OCI-M1 (cell line): ENCODE results near the gene TBC1D20.

Experiments
- DNase-seq: peaks from one replicate; lab custom pipeline; 2025; lab: John Stamatoyannopoulos, UW

TBC1D20 gene

GRCh38 chr20:418858-419365 is 43.4 kb downstream of the TBC1D20 start:
- DNase-seq: no peak

- no peak for DNase-seq
These were observed 44.5 kb downstream of the TBC1D20 start for GRCh38 chr20:417801-418342.

- DNase-seq: no peak
These were observed 45.2 kb downstream of the TBC1D20 start for GRCh38 chr20:416950-417800.

- DNase-seq: peak; percentile 77
These were observed 46.5 kb downstream of the TBC1D20 start for GRCh38 chr20:415820-416322.

- DNase-seq: no peak
These were observed 48.2 kb downstream of the TBC1D20 start for GRCh38 chr20:414161-414560.

- no peak for DNase-seq
These were observed 50.3 kb downstream of the TBC1D20 start for GRCh38 chr20:412081-412480.

GRCh38 chr20:409697-410559 is 52.4 kb downstream of the TBC1D20 start:
- DNase-seq: no peak

- peak; percentile 66 for DNase-seq
These were observed 53.3 kb downstream of the TBC1D20 start for GRCh38 chr20:408843-409696.

- peak; percentile 94 for DNase-seq
These were observed 54.1 kb downstream of the TBC1D20 start, which contains the start of gene RBCK1 for GRCh38 chr20:407953-408842. RBCK1 (plus strand) TSS chr20:408299; CDS start chr20:408758, 459 bp downstream.

GRCh38 chr20:407133-407952 is 55.0 kb downstream of the TBC1D20 start:
- peak; percentile 94 for DNase-seq

- no peak for DNase-seq
These were observed 55.9 kb downstream of the TBC1D20 start for GRCh38 chr20:406200-407132.

GRCh38 chr20:404088-404487 is 58.2 kb downstream of the TBC1D20 start:
- DNase-seq: no peak

- no peak for DNase-seq
These were observed 58.8 kb downstream of the TBC1D20 start for GRCh38 chr20:403582-403957.

- no peak for DNase-seq
These were observed 59.3 kb downstream of the TBC1D20 start for GRCh38 chr20:402898-403581.

- DNase-seq: no peak
These were observed 59.8 kb downstream of the TBC1D20 start for GRCh38 chr20:402496-402885.

GRCh38 chr20:401682-402495 is 60.4 kb downstream of the TBC1D20 start:
- DNase-seq: peak; percentile 95
